SK-N-SH (cell line): ENCODE data around the gene NDUFAF5. TPM values are rescaled to one million over a fixed set of nuclear protein-coding genes. Genes with fewer than 3 reads are reported as not detected.

Experiments used
- CTCF ChIA-PET: fragments of 300-600, 350-600 bp; formaldehyde crosslinking; extraction: SDS; loops from one replicate; lab custom pipeline; 2021; lab: Yijun Ruan, JAX
- POLR2A ChIA-PET: fragments of 350-600 bp; sonication (Branson Sonifier 250); formaldehyde crosslinking; extraction: SDS; loops from one replicate; lab custom pipeline; 2020; ENCODE audit warnings: antibody characterized with exemption, inconsistent platforms; lab: Yijun Ruan, JAX
- DNase-seq: peaks from one replicate; pipeline ENCODE4 v3.0.0; 2012
- H2AFZ ChIP-seq: fragments of 200-600 bp; sonication (generic); 2 replicates; pipeline ENCODE4 v1.8.1; 2016; ENCODE audit warnings: antibody characterized with exemption, mild to moderate bottlenecking, low read depth
- H3F3A ChIP-seq: fragments of 200-600 bp; sonication (generic); replicated peaks from 2 replicates; pipeline ENCODE3; 2016; ENCODE audit warnings: antibody characterized with exemption, mild to moderate bottlenecking; ENCODE audit not compliant: insufficient read depth
- H3K27ac ChIP-seq, 2 experiments: fragments of 200-500 bp in 1 of 2; fragments of 200-600 bp in 1 of 2; sonication (Bioruptor generic) in 1 of 2; sonication (generic), shearing (Covaris generic) in 1 of 2; 2 replicates each; pipeline versions ENCODE4 v1.5.1 to v1.6.1; 2014 to 2016; ENCODE audit warnings: low read depth in 2 of 2, inconsistent platforms in 1 of 2, low read length in 1 of 2, mild to moderate bottlenecking in 1 of 2, mixed read lengths in 1 of 2
- H3K27me3 ChIP-seq: fragments of 200-600 bp; sonication (generic), shearing (Covaris generic); 2 replicates; pipeline ENCODE4 v1.6.1; 2016; ENCODE audit warnings: mixed run types; ENCODE audit not compliant: insufficient read depth
- H3K36me3 ChIP-seq, 2 experiments: fragments of 200-500 bp in 1 of 2; fragments of 200-600 bp in 1 of 2; sonication (Bioruptor generic) in 1 of 2; sonication (generic) in 1 of 2; replicated peaks in 1 of 2; 2 replicates each; pipeline versions ENCODE3 to v1.5.1; 2014 to 2016; ENCODE audit warnings: low read length in 1 of 2, mild to moderate bottlenecking in 1 of 2; ENCODE audit not compliant: insufficient read depth in 2 of 2, control insufficient read depth in 1 of 2
- H3K4me1 ChIP-seq, 2 experiments: fragments of 200-500 bp in 1 of 2; fragments of 200-600 bp in 1 of 2; sonication (Bioruptor generic) in 1 of 2; sonication (generic), shearing (Covaris generic) in 1 of 2; 2 replicates each; pipeline versions ENCODE4 v1.5.1 to v1.6.1; 2014 to 2016; ENCODE audit warnings: low read depth in 1 of 2, low read length in 1 of 2, mixed run types in 1 of 2; ENCODE audit not compliant: insufficient read depth in 2 of 2, control insufficient read depth in 1 of 2
- H3K4me2 ChIP-seq: fragments of 200-600 bp; sonication (generic), shearing (Covaris generic); 2 replicates; pipeline ENCODE4 v1.6.1; 2017; ENCODE audit warnings: mixed run types
- H3K4me3 ChIP-seq, 2 experiments: fragments of 200-500 bp in 1 of 2; fragments of 200-600 bp in 1 of 2; sonication (Bioruptor generic) in 1 of 2; sonication (generic), shearing (Covaris generic) in 1 of 2; 2 replicates each; pipeline versions ENCODE4 v1.5.1 to v1.8.1; 2014 to 2016; ENCODE audit warnings: low read depth in 2 of 2, inconsistent platforms in 1 of 2, low read length in 1 of 2, mild to moderate bottlenecking in 1 of 2, mixed read lengths in 1 of 2, moderate library complexity in 1 of 2
- H3K79me2 ChIP-seq: fragments of 200-600 bp; sonication (generic); 2 replicates; pipeline ENCODE4 v1.8.1; 2017; ENCODE audit warnings: mild to moderate bottlenecking; ENCODE audit not compliant: insufficient read depth
- H3K9ac ChIP-seq: fragments of 200-600 bp; sonication (generic); 2 replicates; pipeline ENCODE4 v1.6.1; 2017; ENCODE audit warnings: mixed run types
- H3K9me2 ChIP-seq: fragments of 200-600 bp; sonication (generic); 2 replicates; pipeline ENCODE4 v1.6.1; 2017; ENCODE audit warnings: mixed run types
- H3K9me3 ChIP-seq: fragments of 200-600 bp; sonication (generic); 2 replicates; pipeline ENCODE4 v1.6.1; 2017; ENCODE audit warnings: mixed run types, mild to moderate bottlenecking, moderate library complexity
- H4K20me1 ChIP-seq: fragments of 200-600 bp; sonication (generic); 2 replicates; pipeline ENCODE4 v1.6.1; 2017; ENCODE audit warnings: mild to moderate bottlenecking, mixed run types; ENCODE audit not compliant: insufficient read depth
- CHD2 ChIP-seq: fragments of 150-350 bp; IDR thresholded peaks from 2 replicates; pipeline ENCODE4 v1.6.1; 2018; ENCODE audit warnings: low read length; ENCODE audit not compliant: partially characterized antibody
- CTCF ChIP-seq: fragments of 200-600 bp; sonication (generic); IDR thresholded peaks from 2 replicates; pipeline ENCODE4 v1.6.1; 2017; ENCODE audit warnings: antibody characterized with exemption, mild to moderate bottlenecking, moderate library complexity
- ELF1 ChIP-seq: IDR thresholded peaks from 2 replicates; pipeline ENCODE4 v1.4.0; 2012
- EP300 ChIP-seq, 2 experiments: IDR thresholded peaks; 2 replicates each; pipeline versions ENCODE4 v1.4.0 to v1.6.1; 2012; ENCODE audit warnings: borderline replicate concordance in 1 of 2, low read depth in 1 of 2, low read length in 1 of 2
- FOSL2 ChIP-seq: IDR thresholded peaks from 2 replicates; pipeline ENCODE4 v1.4.0; 2012; ENCODE audit warnings: low read depth, mild to moderate bottlenecking, moderate library complexity, borderline replicate concordance
- GABPA ChIP-seq: IDR thresholded peaks from 2 replicates; pipeline ENCODE4 v1.4.0; 2012; ENCODE audit warnings: low read depth, mild to moderate bottlenecking
- JUND ChIP-seq: IDR thresholded peaks from 2 replicates; pipeline ENCODE4 v1.4.0; 2012
- MXI1 ChIP-seq: IDR thresholded peaks from 2 replicates; pipeline ENCODE4 v1.6.1; 2012; ENCODE audit warnings: mild to moderate bottlenecking, low read depth, low read length, improper control_type of control experiment
- NFIC ChIP-seq: IDR thresholded peaks from 2 replicates; pipeline ENCODE4 v1.4.0; 2012; ENCODE audit warnings: borderline replicate concordance
- NRF1 ChIP-seq: IDR thresholded peaks from 2 replicates; pipeline ENCODE4 v1.6.1; 2012; ENCODE audit warnings: low read depth, mild to moderate bottlenecking, low read length
- POLR2AphosphoS5 ChIP-seq: IDR thresholded peaks from 2 replicates; pipeline ENCODE4 v1.6.1; 2012; ENCODE audit warnings: low read depth, low read length
- RAD21 ChIP-seq: IDR thresholded peaks from 2 replicates; pipeline ENCODE4 v1.6.1; 2012; ENCODE audit warnings: mild to moderate bottlenecking, low read length
- RCOR1 ChIP-seq: fragments of 150-350 bp; IDR thresholded peaks from 2 replicates; pipeline ENCODE4 v1.6.1; 2017; ENCODE audit warnings: antibody characterized with exemption, low read length
- REST ChIP-seq: IDR thresholded peaks from 2 replicates; pipeline ENCODE4 v1.6.1; 2012; ENCODE audit warnings: mild to moderate bottlenecking, low read depth, low read length, moderate library complexity
- RFX5 ChIP-seq: IDR thresholded peaks from 2 replicates; pipeline ENCODE4 v1.6.1; 2012; ENCODE audit warnings: mild to moderate bottlenecking, improper control_type of control experiment, low read length
- RXRA ChIP-seq: IDR thresholded peaks from 2 replicates; pipeline ENCODE4 v1.4.0; 2012; ENCODE audit warnings: low read depth, mild to moderate bottlenecking, borderline replicate concordance
- SIN3A ChIP-seq: IDR thresholded peaks from 2 replicates; pipeline ENCODE4 v1.6.1; 2012; ENCODE audit warnings: low read depth, mild to moderate bottlenecking, low read length, moderate library complexity, borderline replicate concordance
- SMC3 ChIP-seq: IDR thresholded peaks from 2 replicates; pipeline ENCODE4 v1.6.1; 2012; ENCODE audit warnings: low read depth, low read length, improper control_type of control experiment
- TAF1 ChIP-seq: IDR thresholded peaks from 2 replicates; pipeline ENCODE4 v1.6.1; 2012; ENCODE audit warnings: low read depth, mild to moderate bottlenecking, low read length, moderate library complexity, borderline replicate concordance
- TCF12 ChIP-seq: IDR thresholded peaks from 2 replicates; pipeline ENCODE4 v1.4.0; 2012
- TEAD4 ChIP-seq: IDR thresholded peaks from 2 replicates; pipeline ENCODE4 v1.4.0; 2012; ENCODE audit warnings: mild to moderate bottlenecking, borderline replicate concordance; ENCODE audit not compliant: insufficient read depth
- USF1 ChIP-seq: IDR thresholded peaks from 2 replicates; pipeline ENCODE4 v1.4.0; 2012; ENCODE audit warnings: low read depth, borderline replicate concordance
- USF2 ChIP-seq: fragments of 150-350 bp; IDR thresholded peaks from 2 replicates; pipeline ENCODE4 v1.6.1; 2017; ENCODE audit warnings: antibody characterized with exemption, low read length, low read depth, borderline replicate concordance
- WGBS: methylation state at CpG from one replicate; pipeline ENCODE4 v1.1.6; 2017; ENCODE audit warnings: low lambda C conversion rate; 5-methylcytosine and 5-hydroxymethylcytosine counted together
- polyA plus RNA-seq, 3 experiments: library from polyadenylated mRNA; depleted of rRNA; stranded (reverse); fragments of >200 nt; gene quantifications; 2 replicates each; pipeline ENCODE4 v1.2.3, GENCODE V29; 2012
- TF ChIP-seq, protein P1 (sequence below): IDR thresholded peaks from 2 replicates; pipeline ENCODE4 v1.4.0; 2012; ENCODE audit warnings: low read depth
- TF ChIP-seq, protein P2 (sequence below): IDR thresholded peaks from 2 replicates; pipeline ENCODE4 v1.4.0; 2012; ENCODE audit warnings: low read depth, borderline replicate concordance

NDUFAF5 gene
- polyA plus RNA-seq, 1 of the 3 experiments (the other 2 are of a cell fraction) = 8.0 TPM

DNA sequence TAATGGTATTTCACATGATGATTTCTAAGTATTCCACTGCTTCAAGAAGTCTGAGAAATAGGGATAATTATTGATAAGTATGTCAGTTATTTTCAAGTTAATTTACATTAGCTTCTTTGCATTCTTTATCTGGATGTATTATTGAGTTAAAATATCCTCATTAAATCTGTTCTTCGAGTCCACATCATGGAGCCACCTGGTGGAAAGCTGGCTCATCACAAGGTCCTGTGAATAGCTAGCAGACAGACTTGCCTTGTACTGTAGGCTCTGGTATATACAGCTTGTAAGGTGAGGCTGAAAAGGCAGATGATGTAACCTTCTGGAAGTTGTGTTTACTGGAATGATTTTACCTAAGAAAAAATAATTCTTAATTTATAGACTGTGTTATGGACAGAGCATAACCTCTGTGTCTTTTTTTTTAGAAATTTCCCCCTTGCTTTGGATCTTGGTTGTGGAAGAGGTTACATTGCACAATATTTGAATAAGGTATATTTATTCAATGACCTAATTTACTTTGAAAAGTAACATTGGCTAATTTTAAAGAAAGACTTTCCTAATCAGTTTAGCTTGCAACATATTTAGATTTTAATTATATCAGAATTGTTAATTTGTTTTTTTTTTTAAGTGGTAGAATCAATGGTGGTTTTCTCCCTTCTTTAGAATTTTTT, 3.5 kb downstream of the NDUFAF5 start:
- Histone ChIP-seq H3K4me2 (no peak overlapping the region), H3K27ac (no peak overlapping the region), H3K79me2 (peaks cover 70% of the 10 kb centered on the region), H3K36me3 (peaks cover 38 to 58% of the 10 kb centered on the region in 2 experiments), H3K9me2 (no peaks in the 10 kb centered on the region), H3K4me1 (peaks cover 7 to 14% of the 10 kb centered on the region in 2 experiments), H4K20me1 (peaks cover 14% of the 10 kb centered on the region; the same call in 1 of the 2 replicates), H3K27me3 (no peaks in the 10 kb centered on the region), H3K9me3 (no peaks in the 10 kb centered on the region), H2AFZ (no peak overlapping the region), H3K4me3 (no peak overlapping the region), H3K9ac (no peak overlapping the region), H3F3A (peaks cover 12% of the 10 kb centered on the region)
- peak; percentile 58 for DNase-seq
- WGBS = 7% methylated on average over 1 of the region's 1 CpG
- ChIA-PET CTCF (interaction anchor here (0.6 to 2.2 kb wide), 15 partner anchors 8 to 668 kb away, joined by 3 to 11 read pairs (median 4); no protein-coding TSS in a partner anchor), POLR2A (no interaction called here)
- TF ChIP-seq USF1 = no peak
- TF ChIP-seq TCF12 = no peak
- TF ChIP-seq NRF1 = no peak
- no peak for TF ChIP-seq TEAD4
- no peak for TF ChIP-seq JUND
- TF ChIP-seq USF2 = no peak
- TF ChIP-seq EP300 (IDR thresholded peaks at IDR 0.05; ENCODE audit: borderline replicate concordance in 1 of 2, low read depth in 1 of 2, low read length in 1 of 2) = no peak
- TF ChIP-seq RAD21 = peak; percentile 52
- no peak for TF ChIP-seq CHD2
- TF ChIP-seq MXI1 = no peak
- no peak for TF ChIP-seq POLR2AphosphoS5
- TF ChIP-seq, protein P1, sequence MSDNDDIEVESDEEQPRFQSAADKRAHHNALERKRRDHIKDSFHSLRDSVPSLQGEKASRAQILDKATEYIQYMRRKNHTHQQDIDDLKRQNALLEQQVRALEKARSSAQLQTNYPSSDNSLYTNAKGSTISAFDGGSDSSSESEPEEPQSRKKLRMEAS = no peak
- peak; percentile 57 for TF ChIP-seq SMC3
- TF ChIP-seq NFIC = no peak
- peak; percentile 15; the same call in 1 of the 2 replicates for TF ChIP-seq RFX5
- no peak for TF ChIP-seq TAF1
- no peak for TF ChIP-seq RXRA
- TF ChIP-seq GABPA = no peak
- peak; percentile 68 for TF ChIP-seq CTCF
- TF ChIP-seq RCOR1 = no peak
- no peak for TF ChIP-seq ELF1
- TF ChIP-seq SIN3A = no peak
- TF ChIP-seq FOSL2 = no peak
- no peak for TF ChIP-seq REST
- TF ChIP-seq, protein P2, sequence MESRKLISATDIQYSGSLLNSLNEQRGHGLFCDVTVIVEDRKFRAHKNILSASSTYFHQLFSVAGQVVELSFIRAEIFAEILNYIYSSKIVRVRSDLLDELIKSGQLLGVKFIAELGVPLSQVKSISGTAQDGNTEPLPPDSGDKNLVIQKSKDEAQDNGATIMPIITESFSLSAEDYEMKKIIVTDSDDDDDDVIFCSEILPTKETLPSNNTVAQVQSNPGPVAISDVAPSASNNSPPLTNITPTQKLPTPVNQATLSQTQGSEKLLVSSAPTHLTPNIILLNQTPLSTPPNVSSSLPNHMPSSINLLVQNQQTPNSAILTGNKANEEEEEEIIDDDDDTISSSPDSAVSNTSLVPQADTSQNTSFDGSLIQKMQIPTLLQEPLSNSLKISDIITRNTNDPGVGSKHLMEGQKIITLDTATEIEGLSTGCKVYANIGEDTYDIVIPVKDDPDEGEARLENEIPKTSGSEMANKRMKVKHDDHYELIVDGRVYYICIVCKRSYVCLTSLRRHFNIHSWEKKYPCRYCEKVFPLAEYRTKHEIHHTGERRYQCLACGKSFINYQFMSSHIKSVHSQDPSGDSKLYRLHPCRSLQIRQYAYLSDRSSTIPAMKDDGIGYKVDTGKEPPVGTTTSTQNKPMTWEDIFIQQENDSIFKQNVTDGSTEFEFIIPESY = no peak
